Duodenal mucosa (tissue), 2 donors: ENCODE measurements around the gene ANGPTL1.

Source experiments
- H3K27ac ChIP-seq: one replicate; pipeline ENCODE4 v1.7.0; 2013; ENCODE audit warnings: low read depth, low read length
- H3K27me3 ChIP-seq, 2 donors: one replicate each; pipeline ENCODE4 v1.7.0; 2013; ENCODE audit warnings: low read length in 2 of 2, control low read depth in 1 of 2; ENCODE audit not compliant: insufficient read depth in 2 of 2, control insufficient read depth in 1 of 2
- H3K36me3 ChIP-seq, 2 donors: one replicate each; pipeline ENCODE4 v1.7.0; 2013; ENCODE audit warnings: low read length in 2 of 2, control low read depth in 1 of 2; ENCODE audit not compliant: insufficient read depth in 2 of 2, control insufficient read depth in 1 of 2
- H3K4me1 ChIP-seq, 2 donors: one replicate each; pipeline ENCODE4 v1.7.0; 2013; ENCODE audit warnings: low read length in 2 of 2, control low read depth in 1 of 2; ENCODE audit not compliant: insufficient read depth in 2 of 2, control insufficient read depth in 1 of 2
- H3K4me3 ChIP-seq, 2 donors: one replicate each; pipeline ENCODE4 v1.7.0; 2013; ENCODE audit warnings: low read length in 2 of 2, low read depth in 1 of 2
- H3K9ac ChIP-seq, 2 donors: one replicate each; pipeline ENCODE4 v1.7.0; 2013; ENCODE audit warnings: low read length in 2 of 2, low read depth in 1 of 2
- H3K9me3 ChIP-seq, 2 donors: one replicate each; pipeline ENCODE4 v1.7.0; 2013; ENCODE audit warnings: low read length in 2 of 2, control low read depth in 1 of 2; ENCODE audit not compliant: control insufficient read depth in 1 of 2

Gene ANGPTL1

DNA sequence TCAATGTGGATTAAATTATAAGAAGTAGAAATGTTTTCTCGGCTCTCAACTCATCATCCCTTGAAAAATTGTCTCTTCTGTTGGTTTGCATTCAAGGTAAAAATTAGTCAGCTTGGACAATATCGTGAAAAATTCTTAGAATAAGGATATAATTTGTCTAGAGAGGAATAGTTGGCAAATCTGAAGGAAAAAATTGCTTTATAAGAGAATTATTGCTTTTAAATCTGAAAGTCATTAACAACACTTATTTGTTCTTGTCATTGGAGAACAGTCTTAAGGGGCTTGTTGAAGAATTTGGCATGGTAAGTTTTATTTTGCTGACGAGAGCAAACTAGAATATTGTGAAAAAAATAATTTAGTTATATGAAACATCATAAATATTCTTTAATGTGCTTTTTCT, 26.4 kb downstream of the ANGPTL1 start:
- Histone ChIP-seq H3K9me3 (no peaks in the 10 kb centered on the region), H3K27me3 (no peaks in the 10 kb centered on the region), H3K4me3 (no peak overlapping the region), H3K4me1 (no peaks in the 10 kb centered on the region), H3K27ac (no peak overlapping the region), H3K9ac (no peak overlapping the region), H3K36me3 (no peaks in the 10 kb centered on the region)

- Histone ChIP-seq H3K27me3 (no peaks in the 10 kb centered on the region), H3K4me3 (no peak overlapping the region), H3K9ac (no peak overlapping the region), H3K27ac (no peak overlapping the region), H3K9me3 (no peaks in the 10 kb centered on the region), H3K4me1 (no peaks in the 10 kb centered on the region), H3K36me3 (peaks cover 0 to 5% of the 10 kb centered on the region in 2 donors)
These were observed 45.7 kb downstream of the ANGPTL1 start for GRCh38 chr1:178825167-178825566.

DNA sequence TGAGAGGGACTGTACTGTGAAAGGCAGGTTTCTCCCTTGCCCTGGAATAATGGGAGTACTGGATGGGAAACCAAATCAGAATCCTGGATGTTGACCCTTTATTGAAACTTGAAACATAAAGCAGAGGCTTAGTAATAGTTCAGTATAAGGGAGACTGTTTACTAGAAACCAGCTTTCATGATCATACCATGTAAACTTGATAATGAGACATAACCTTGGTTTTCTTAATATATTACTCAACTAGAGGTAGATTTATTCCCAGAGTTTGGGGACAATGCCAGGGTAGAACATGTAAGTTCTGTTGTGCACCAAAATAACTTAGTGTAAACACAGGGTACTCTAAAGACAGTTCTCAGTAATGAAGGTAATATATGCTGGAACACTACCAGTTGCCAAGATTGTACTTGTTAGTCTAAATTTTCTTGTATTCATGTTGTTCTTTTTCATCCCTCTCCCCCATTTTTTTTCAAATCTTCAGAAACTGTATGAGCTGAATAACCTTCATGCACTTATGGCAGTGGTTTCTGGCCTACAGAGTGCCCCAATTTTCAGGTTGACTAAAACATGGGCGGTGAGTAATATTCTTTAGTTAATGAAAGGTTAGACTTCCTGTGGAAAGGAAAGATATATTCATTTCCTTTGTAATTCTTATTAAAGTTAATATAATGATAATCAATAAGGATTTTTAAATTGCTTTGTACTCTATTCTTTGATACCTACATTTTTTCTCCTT, 49.6 kb downstream of the ANGPTL1 start:
- H3K4me3 ChIP-seq = no peak overlapping the region

DNA sequence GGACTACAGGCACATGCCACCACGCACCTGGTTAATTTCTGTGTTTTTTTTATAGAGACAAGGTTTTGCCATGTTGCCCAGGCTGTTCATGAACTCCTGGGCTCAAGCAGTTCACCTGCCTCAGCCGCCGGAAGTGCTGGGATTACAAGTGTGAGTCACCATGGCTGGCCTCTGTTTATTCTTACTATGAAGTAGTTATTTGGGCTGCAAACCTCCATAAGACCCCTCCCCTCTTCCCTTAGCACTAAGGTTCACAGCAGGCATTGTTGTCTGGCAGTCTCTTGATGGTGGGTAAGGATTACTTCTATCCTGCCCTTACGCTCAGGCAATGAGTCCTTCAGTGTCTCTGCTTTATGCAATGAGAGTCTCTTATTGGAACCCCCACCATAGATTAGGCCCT, 51.8 kb downstream of the ANGPTL1 start:
- H3K4me3 ChIP-seq = no peak overlapping the region
- H3K36me3 ChIP-seq = no peaks in the 10 kb centered on the region
- H3K9ac ChIP-seq = no peak overlapping the region
- H3K27ac ChIP-seq = no peak overlapping the region
- H3K9me3 ChIP-seq = no peaks in the 10 kb centered on the region
- no peaks in the 10 kb centered on the region for H3K4me1 ChIP-seq
- H3K27me3 ChIP-seq = no peaks in the 10 kb centered on the region

More for the DNA sequence above, 49.6 kb downstream of the ANGPTL1 start:
- no peaks in the 10 kb centered on the region for H3K36me3 ChIP-seq
- no peaks in the 10 kb centered on the region for H3K4me1 ChIP-seq
- no peak overlapping the region for H3K9ac ChIP-seq
- H3K27me3 ChIP-seq = no peaks in the 10 kb centered on the region
- H3K9me3 ChIP-seq = no peaks in the 10 kb centered on the region
- no peak overlapping the region for H3K27ac ChIP-seq

DNA sequence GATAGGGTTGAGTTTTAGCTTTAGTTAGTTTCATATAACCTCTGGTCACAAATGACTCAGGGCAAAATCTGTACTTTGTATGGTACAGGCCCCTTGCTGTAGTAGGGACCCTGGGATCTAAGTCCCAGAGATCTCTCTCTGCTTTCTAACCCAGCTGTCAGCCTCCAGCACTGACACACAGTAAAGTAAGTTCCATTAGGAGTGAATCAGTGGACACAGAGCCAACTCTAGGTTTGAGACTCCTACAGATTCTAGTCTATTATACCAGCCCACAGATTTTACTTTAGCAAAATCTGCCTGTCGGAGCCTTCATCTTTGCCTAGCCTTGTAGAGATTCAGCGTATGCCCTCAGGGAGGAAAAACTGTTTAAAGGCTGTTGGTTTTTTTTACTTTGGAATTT, 52.5 kb downstream of the ANGPTL1 start:
- no peak overlapping the region for H3K27ac ChIP-seq
- no peaks in the 10 kb centered on the region for H3K27me3 ChIP-seq
- no peak overlapping the region for H3K4me3 ChIP-seq
- H3K4me1 ChIP-seq = no peaks in the 10 kb centered on the region
- H3K9ac ChIP-seq = no peak overlapping the region
- H3K36me3 ChIP-seq = no peaks in the 10 kb centered on the region
- no peaks in the 10 kb centered on the region for H3K9me3 ChIP-seq

DNA sequence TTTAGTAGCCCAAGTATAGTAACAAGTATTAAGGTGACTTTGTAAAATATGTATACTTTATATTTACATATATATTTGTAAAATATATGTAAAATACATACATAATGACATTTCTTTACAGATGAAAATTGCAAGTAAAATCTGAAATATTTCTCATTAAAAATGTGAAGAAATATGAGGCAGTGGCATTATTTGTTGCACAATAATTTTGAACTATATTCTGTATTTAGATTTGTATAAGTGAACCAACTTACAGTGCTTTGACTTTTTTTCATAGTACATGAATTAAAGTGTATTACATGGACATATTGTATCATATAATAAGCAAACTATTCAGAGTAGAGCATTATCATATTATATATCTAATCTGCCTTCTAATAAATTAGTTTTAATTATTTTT, 60.3 kb downstream of the ANGPTL1 start:
- H3K9ac ChIP-seq = no peak overlapping the region
- no peaks in the 10 kb centered on the region for H3K27me3 ChIP-seq
- no peak overlapping the region for H3K4me3 ChIP-seq
- peaks cover 0 to 7% of the 10 kb centered on the region in 2 donors for H3K36me3 ChIP-seq
- H3K4me1 ChIP-seq = no peaks in the 10 kb centered on the region
- H3K9me3 ChIP-seq = no peaks in the 10 kb centered on the region
- no peak overlapping the region for H3K27ac ChIP-seq

GRCh38 chr1:178808529-178808928, 62.3 kb downstream of the ANGPTL1 start:
- no peaks in the 10 kb centered on the region for H3K27me3 ChIP-seq
- no peak overlapping the region for H3K27ac ChIP-seq
- H3K9me3 ChIP-seq = no peaks in the 10 kb centered on the region
- peaks cover 0 to 7% of the 10 kb centered on the region in 2 donors for H3K36me3 ChIP-seq
- H3K4me1 ChIP-seq = no peaks in the 10 kb centered on the region
- H3K9ac ChIP-seq = no peak overlapping the region
- no peak overlapping the region for H3K4me3 ChIP-seq

- H3K9ac ChIP-seq = no peak overlapping the region
- no peaks in the 10 kb centered on the region for H3K9me3 ChIP-seq
- H3K27me3 ChIP-seq = no peaks in the 10 kb centered on the region
- peaks cover 0 to 7% of the 10 kb centered on the region in 2 donors for H3K36me3 ChIP-seq
- no peak overlapping the region for H3K4me3 ChIP-seq
- H3K4me1 ChIP-seq = no peaks in the 10 kb centered on the region
- H3K27ac ChIP-seq = no peak overlapping the region
These were observed 64.1 kb downstream of the ANGPTL1 start for GRCh38 chr1:178806665-178807300.

GRCh38 chr1:178802873-178803272, 68.0 kb downstream of the ANGPTL1 start:
- no peaks in the 10 kb centered on the region for H3K9me3 ChIP-seq
- H3K27me3 ChIP-seq = no peaks in the 10 kb centered on the region
- no peak overlapping the region for H3K4me3 ChIP-seq
- no peak overlapping the region for H3K27ac ChIP-seq
- H3K9ac ChIP-seq = no peak overlapping the region
- no peaks in the 10 kb centered on the region for H3K4me1 ChIP-seq
- H3K36me3 ChIP-seq = peaks cover 0 to 12% of the 10 kb centered on the region in 2 donors
